ENCODE measurements around the gene MED22. TPM values are rescaled to one million over a fixed set of nuclear protein-coding genes. Genes with fewer than 3 reads are reported as not detected.
"Not testable (repeated sequence)": the region's sequence is repeated elsewhere in the genome, so short reads cannot be mapped to it uniquely, and the experiment has no call there.

The MED22 gene
- total RNA-seq, 1 experiment from 2014 or later: 13.8 TPM

- DNase-seq (ENCODE audit: low read depth): no peak
Observed at GRCh38 chr9:133306242-133307204, 41.4 kb downstream of the MED22 start.

- no peak for DNase-seq (ENCODE audit: low read depth)
Observed at GRCh38 chr9:133305731-133306130, 42.2 kb downstream of the MED22 start.

- DNase-seq (ENCODE audit: low read depth): no peak
Observed at GRCh38 chr9:133304477-133305377, 43.2 kb downstream of the MED22 start.

- DNase-seq (ENCODE audit: low read depth): no peak
Observed at GRCh38 chr9:133304158-133304470, 43.8 kb downstream of the MED22 start.

GRCh38 chr9:133303266-133304157 is 44.4 kb downstream of the MED22 start:
- DNase-seq (ENCODE audit: low read depth): no peak

- no peak for DNase-seq (ENCODE audit: low read depth)
Observed at GRCh38 chr9:133301253-133302230, 46.4 kb downstream of the MED22 start.

- DNase-seq (ENCODE audit: low read depth): not testable (repeated sequence)
Observed at GRCh38 chr9:133299996-133300395, 47.9 kb downstream of the MED22 start.

- DNase-seq (ENCODE audit: low read depth): no peak
Observed at GRCh38 chr9:133294257-133294656, 53.7 kb downstream of the MED22 start.

GRCh38 chr9:133290751-133291302 is 57.1 kb downstream of the MED22 start:
- DNase-seq (ENCODE audit: low read depth): no peak

Other genes with a start within 250 kb of the MED22 start
- gene RALGDS, start 226.9 kb downstream of the MED22 start, total RNA-seq (2014; rRNA removed; shearing (Covaris generic)): 12.5 and 18.9 TPM in 2 replicates
- gene GBGT1, start 184.2 kb downstream of the MED22 start, total RNA-seq (2014; rRNA removed; shearing (Covaris generic)): 0.59 and 1.3 TPM in 2 replicates
- not detected in 2 replicates for gene OBP2B, start 138.9 kb downstream of the MED22 start, total RNA-seq (2014; rRNA removed; shearing (Covaris generic))
- gene ABO, start 72.9 kb downstream of the MED22 start, total RNA-seq (2014; rRNA removed; shearing (Covaris generic)): not detected in 2 replicates
- 4.6 and 11.2 TPM in 2 replicates for gene SURF6, start 11.9 kb downstream of the MED22 start, total RNA-seq (2014; rRNA removed; shearing (Covaris generic))
- 1,811 and 1,953 TPM in 2 replicates for gene RPL7A, start 87 bp upstream of the MED22 start, total RNA-seq (2014; rRNA removed; shearing (Covaris generic))
- 13.3 and 15.9 TPM in 2 replicates for gene SURF1, start 8.4 kb upstream of the MED22 start, total RNA-seq (2014; rRNA removed; shearing (Covaris generic))
- gene SURF2, start 8.4 kb upstream of the MED22 start, total RNA-seq (2014; rRNA removed; shearing (Covaris generic)): 15.0 and 15.7 TPM in 2 replicates
- 188 and 217 TPM in 2 replicates for gene SURF4, start 27.9 kb upstream of the MED22 start, total RNA-seq (2014; rRNA removed; shearing (Covaris generic))
- 1.5 and 1.7 TPM in 2 replicates for gene STKLD1, start 28.2 kb upstream of the MED22 start, total RNA-seq (2014; rRNA removed; shearing (Covaris generic))
- 9.0 and 9.5 TPM in 2 replicates for gene REXO4, start 69.9 kb upstream of the MED22 start, total RNA-seq (2014; rRNA removed; shearing (Covaris generic))
- gene ADAMTS13, start 74.2 kb upstream of the MED22 start, total RNA-seq (2014; rRNA removed; shearing (Covaris generic)): not detected in 2 replicates
- 2.4 TPM in 2 replicates for gene CACFD1, start 111.8 kb upstream of the MED22 start, total RNA-seq (2014; rRNA removed; shearing (Covaris generic))
- 15.4 and 23.7 TPM in 2 replicates for gene SLC2A6, start 131.0 kb upstream of the MED22 start, total RNA-seq (2014; rRNA removed; shearing (Covaris generic))
- gene MYMK, start 176.8 kb upstream of the MED22 start, total RNA-seq (2014; rRNA removed; shearing (Covaris generic)): not detected in 2 replicates
- gene ADAMTSL2, start 186.6 kb upstream of the MED22 start, total RNA-seq (2014; rRNA removed; shearing (Covaris generic)): 6.6 and 9.7 TPM in 2 replicates